GM19328 (cell line): ENCODE measurements around the gene TREH.
"Not testable (repeated sequence)": the region's sequence is repeated elsewhere in the genome, so short reads cannot be mapped to it uniquely, and the experiment has no call there.

Source experiments
- ATAC-seq: cut with Tn5 transposase; IDR thresholded peaks from one replicate; pipeline ENCODE4 v1.9.1; 2021; ENCODE audit warnings: mild to moderate bottlenecking, moderate library complexity; ENCODE audit not compliant: unreplicated experiment

TREH gene

GRCh38 chr11:118697346-118697745 is 17.9 kb upstream of the TREH start:
- no peak for ATAC-seq

GRCh38 chr11:118696673-118697226 is 17.3 kb upstream of the TREH start:
- ATAC-seq: no peak

GRCh38 chr11:118694771-118695170 is 15.3 kb upstream of the TREH start:
- ATAC-seq: no peak

GRCh38 chr11:118694185-118694584 is 14.7 kb upstream of the TREH start:
- ATAC-seq: no peak

GRCh38 chr11:118691926-118692830 is 12.7 kb upstream of the TREH start:
- no peak for ATAC-seq

- ATAC-seq: no peak
Measured at GRCh38 chr11:118690553-118691304, 11.3 kb upstream of the TREH start.

GRCh38 chr11:118689852-118690552 is 10.6 kb upstream of the TREH start:
- no peak for ATAC-seq

GRCh38 chr11:118689503-118689851 is 10.0 kb upstream of the TREH start:
- no peak for ATAC-seq

- ATAC-seq: no peak
Measured at GRCh38 chr11:118688851-118689502, 9.5 kb upstream of the TREH start.

GRCh38 chr11:118688339-118688738 is 8.9 kb upstream of the TREH start:
- ATAC-seq: not testable (repeated sequence)

GRCh38 chr11:118687906-118688305 is 8.5 kb upstream of the TREH start:
- no peak for ATAC-seq

GRCh38 chr11:118684187-118684586 is 4.7 kb upstream of the TREH start:
- ATAC-seq: no peak

GRCh38 chr11:118682939-118683338 is 3.5 kb upstream of the TREH start:
- ATAC-seq: not testable (repeated sequence)

GRCh38 chr11:118682372-118682771 is 2.9 kb upstream of the TREH start:
- ATAC-seq: no peak

GRCh38 chr11:118678908-118679307 is 542 bp downstream of the TREH start:
- ATAC-seq: not testable (repeated sequence)

GRCh38 chr11:118677977-118678376 is 1.5 kb downstream of the TREH start:
- ATAC-seq: no peak

- ATAC-seq: no peak
Measured at GRCh38 chr11:118674082-118674435, 5.4 kb downstream of the TREH start.

- ATAC-seq: no peak
Measured at GRCh38 chr11:118673361-118674081, 5.9 kb downstream of the TREH start.

- no peak for ATAC-seq
Measured at GRCh38 chr11:118672846-118673245, 6.6 kb downstream of the TREH start.

GRCh38 chr11:118671254-118671653 is 8.2 kb downstream of the TREH start:
- ATAC-seq: no peak
